ENCODE data around the gene RIPK1. TPM values are rescaled to one million over a fixed set of nuclear protein-coding genes. Genes with fewer than 3 reads are reported as not detected.
A peak's percentile ranks its signal among the peaks of the same experiment; 100 is the strongest.
"Not testable (repeated sequence)": the region's sequence is repeated elsewhere in the genome, so short reads cannot be mapped to it uniquely, and the experiment has no call there.

Gene RIPK1
- 26.3 TPM for total RNA-seq
- long read RNA-seq, full-length matches to known transcripts: 24 of 53 reads
- long read RNA-seq, partial matches to known transcripts: 15 of 53 reads
- long read RNA-seq, other reads (novel, unspliced or antisense): 14 of 53 reads

DNA sequence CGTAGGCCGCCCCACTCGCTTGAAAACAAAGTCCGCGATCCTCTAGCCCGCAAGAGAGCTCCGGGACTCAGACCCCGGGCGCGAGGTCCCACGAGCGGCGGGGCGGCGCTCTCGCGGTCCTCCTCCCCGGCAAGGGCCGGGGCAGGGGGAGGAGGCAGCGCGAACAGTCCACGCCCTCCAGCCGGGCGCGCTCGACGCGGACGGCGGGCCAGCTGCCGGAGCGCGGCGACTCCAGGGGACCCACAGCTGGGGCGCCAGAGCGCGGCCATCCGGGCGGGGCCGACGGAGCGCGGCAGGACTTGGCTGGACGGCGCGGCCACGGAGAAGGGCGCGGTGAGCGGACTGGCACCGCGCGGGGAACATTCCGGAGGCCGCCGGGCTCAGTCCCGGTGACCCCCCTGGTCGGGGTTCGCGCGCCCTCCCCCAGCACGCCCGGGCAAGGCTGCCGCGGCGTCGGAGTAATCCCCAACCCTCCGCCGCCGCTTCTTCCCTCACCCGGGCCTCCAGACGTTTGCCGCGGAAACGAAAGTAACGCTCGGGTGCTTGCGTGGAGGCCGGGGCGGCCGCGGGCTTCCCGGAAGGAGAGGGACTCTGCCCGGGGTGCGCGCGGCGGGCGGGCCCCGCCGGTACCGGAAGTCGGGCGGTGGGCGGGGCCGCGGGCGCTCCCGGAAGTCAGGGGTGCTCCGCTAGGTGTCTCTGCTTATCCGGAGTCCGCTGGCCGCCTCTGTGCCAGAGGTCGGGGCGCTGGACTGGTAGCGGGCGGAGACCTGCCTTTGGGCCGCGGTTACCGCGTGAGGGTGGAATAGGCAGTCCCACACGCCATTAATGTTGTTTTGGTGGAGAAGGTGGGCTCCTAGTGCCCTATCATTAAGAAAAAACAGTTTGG is at the start of gene RIPK1:
Gene RIPK1 (plus strand): TSS at position 166 of the 886 bp plus-strand sequence. CDS start 8,330 bp downstream, outside the sequence.
- DNase-seq (peak; percentile 96), ATAC-seq (peak; percentile 94 to 95)
- Histone ChIP-seq H3K27me3 (ENCODE audit: low read depth) (no peaks in the 10 kb centered on the region), H3K4me3 (peak within 1 kb of the TSS; percentile 89), H3K4me1 (peaks cover 46% of the 10 kb centered on the region), H3K27ac (peak within 1 kb of the TSS; percentile 100), H3K9me3 (no peaks in the 10 kb centered on the region), H3K36me3 (peaks cover 10% of the 10 kb centered on the region)
- intact Hi-C loops (cut with DNase I): no loop called here
- TF ChIP-seq CTCF (IDR thresholded peaks at IDR 0.05): peak; percentile 32

DNA sequence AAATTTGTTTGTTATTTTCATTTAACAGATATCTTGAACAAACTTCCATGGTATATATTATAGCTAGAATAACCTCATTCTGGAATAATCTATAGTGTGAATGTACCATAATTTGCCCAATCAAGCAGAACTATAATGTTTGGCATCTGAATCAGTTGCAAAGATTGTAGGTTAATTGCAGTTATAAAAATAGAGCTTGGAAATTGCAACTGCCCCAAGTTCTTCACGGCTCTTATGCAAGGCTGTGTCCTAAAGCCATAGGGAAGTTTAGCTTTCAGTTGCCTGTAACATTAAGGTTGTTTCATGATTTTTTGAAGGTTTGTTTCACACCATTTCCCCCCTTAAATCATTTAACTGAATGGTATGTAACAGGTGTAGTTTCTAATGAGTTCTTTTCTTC is 49.2 kb upstream of the RIPK1 start:
- no peaks in the 10 kb centered on the region for H3K9me3 ChIP-seq
- no peak overlapping the region for H3K4me3 ChIP-seq
- peaks cover 11% of the 10 kb centered on the region for H3K4me1 ChIP-seq
- DNase-seq: no peak
- ATAC-seq: no peak
- TF ChIP-seq CTCF (IDR thresholded peaks at IDR 0.05): no peak
- no peak overlapping the region for H3K27ac ChIP-seq
- H3K27me3 ChIP-seq (ENCODE audit: low read depth): no peaks in the 10 kb centered on the region
- peaks cover 43% of the 10 kb centered on the region for H3K36me3 ChIP-seq
- intact Hi-C loops (cut with DNase I): no loop called here

DNA sequence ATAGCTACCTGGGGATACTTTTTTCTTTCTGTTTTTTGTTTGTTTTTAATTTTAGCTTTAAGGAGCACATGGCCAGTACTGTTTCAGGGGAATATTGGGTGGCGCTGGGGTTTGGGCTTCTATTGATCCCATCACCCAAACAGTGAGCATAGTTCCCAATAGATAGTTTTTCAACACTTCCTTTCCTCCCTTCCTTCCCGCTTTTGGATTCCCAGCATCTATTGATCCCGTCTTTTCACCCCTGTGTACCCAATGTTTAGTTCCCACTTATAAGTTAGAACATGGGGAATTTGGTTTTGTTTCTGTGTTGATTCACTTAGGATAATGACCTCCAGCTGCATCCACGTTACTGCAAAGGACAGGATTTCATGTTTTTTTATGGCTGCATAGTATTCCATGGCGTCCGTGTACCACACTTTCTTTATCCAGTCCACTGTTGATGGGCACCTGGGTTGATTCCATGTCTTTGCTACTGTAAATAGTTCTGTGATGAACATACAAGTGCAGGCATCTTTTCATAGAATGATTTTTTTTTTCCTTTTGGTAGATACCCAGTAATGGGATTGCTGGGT is 48.5 kb upstream of the RIPK1 start:
- ATAC-seq (no peak), DNase-seq (no peak)
- H3K36me3 ChIP-seq: peaks cover 35% of the 10 kb centered on the region

DNA sequence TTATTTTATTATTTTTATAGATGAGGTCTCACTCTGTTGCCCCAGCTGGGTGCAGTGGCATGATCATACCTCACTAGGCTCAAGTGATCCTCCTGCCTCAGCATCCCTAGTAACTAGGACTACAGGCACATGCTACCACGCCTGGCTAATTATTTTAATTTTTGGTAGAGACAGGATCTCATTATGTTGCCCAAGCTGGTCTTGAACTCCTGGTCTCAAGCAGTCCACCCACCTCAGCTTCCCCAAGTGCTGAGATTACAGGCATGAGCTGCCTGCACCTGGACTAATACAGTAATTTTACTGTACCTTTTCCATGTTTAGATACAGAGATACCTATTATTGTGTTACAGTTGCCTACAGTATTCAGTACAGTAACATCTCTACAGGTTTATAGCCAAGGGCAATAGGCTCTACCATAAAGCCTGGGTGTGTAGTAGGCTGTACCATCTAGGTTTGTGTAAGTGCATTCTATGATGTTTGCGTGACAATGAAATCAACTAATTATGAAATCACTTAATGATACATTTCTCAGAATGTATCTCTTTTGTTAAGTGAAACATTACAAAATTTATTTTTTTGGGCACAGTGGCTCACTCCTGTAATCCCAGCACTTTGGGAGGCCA is 47.2 kb upstream of the RIPK1 start:
- ATAC-seq; H3K27ac ChIP-seq; H3K4me3 ChIP-seq; DNase-seq; intact Hi-C loops (cut with DNase I); H3K9me3 ChIP-seq; H3K27me3 ChIP-seq (ENCODE audit: low read depth): not testable (repeated sequence)
- Histone ChIP-seq H3K4me1 (peaks cover 28% of the 10 kb centered on the region), H3K36me3 (peaks cover 25% of the 10 kb centered on the region)

More for the DNA sequence above, 48.5 kb upstream of the RIPK1 start:
- no peaks in the 10 kb centered on the region for H3K9me3 ChIP-seq
- H3K27ac ChIP-seq: no peak overlapping the region
- H3K4me1 ChIP-seq: peaks cover 18% of the 10 kb centered on the region
- H3K4me3 ChIP-seq: no peak overlapping the region
- no peak for TF ChIP-seq CTCF (IDR thresholded peaks at IDR 0.05)
- H3K27me3 ChIP-seq (ENCODE audit: low read depth): no peaks in the 10 kb centered on the region
- intact Hi-C loops (cut with DNase I): no loop called here

DNA sequence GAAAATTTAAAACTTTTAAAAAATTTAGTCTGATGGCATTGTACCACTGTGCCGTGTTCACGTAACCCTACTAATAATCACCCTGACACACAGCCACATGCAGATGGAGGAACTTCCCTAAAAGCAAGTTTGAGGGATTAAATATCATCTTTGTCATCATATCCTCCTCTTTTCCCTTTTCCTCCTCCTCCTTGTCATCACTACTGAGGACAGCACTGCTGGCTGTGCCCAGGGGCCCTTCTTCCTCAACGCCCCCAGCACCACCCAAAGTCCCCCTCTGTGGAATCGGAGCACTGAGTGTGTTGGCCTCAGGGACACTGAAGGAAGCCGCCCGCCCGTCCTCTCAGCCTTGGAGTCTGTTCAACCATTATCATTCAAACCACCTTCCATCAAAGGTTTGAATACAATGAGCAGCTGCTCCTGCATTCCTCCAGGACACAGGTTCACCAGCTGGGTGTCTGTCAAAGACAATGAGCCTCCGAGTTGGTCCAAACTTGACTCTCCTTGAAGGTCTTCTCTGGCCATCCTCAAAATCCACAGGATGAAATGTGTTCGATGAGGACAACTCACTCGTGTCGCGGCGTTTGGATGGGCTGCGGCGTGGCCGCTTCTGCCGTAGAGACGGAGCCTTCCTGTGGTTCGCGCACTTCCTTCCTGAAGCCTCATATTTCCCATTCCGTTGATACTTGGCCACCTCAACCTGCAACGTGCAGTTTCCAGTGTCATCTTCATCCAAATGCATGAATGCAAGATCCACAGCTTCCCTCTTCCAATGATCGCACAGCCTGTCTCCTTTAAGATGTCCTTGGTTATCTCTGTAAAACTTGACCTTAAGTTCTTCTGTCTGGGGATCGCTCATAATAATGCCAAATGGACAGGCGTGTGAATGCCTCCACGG is 45.3 kb upstream of the RIPK1 start:
- TF ChIP-seq CTCF (IDR thresholded peaks at IDR 0.05): no peak
- peaks cover 13% of the 10 kb centered on the region for H3K36me3 ChIP-seq
- intact Hi-C loops (cut with DNase I): no loop called here
- peak overlapping the region; percentile 92 for H3K27ac ChIP-seq
- no peak for DNase-seq
- peak overlapping the region; percentile 65 for H3K4me3 ChIP-seq
- no peaks in the 10 kb centered on the region for H3K27me3 ChIP-seq (ENCODE audit: low read depth)
- no peaks in the 10 kb centered on the region for H3K9me3 ChIP-seq
- peaks cover 38% of the 10 kb centered on the region for H3K4me1 ChIP-seq
- peak; percentile 20 to 33 for ATAC-seq
